Germinal center (tissue), 1 donor: ENCODE results near the gene AOC1.
"Not testable (repeated sequence)": the region's sequence is repeated elsewhere in the genome, so short reads cannot be mapped to it uniquely, and the experiment has no call there.

Source experiments
- DNase-seq: peaks from one replicate; pipeline ENCODE4 v3.0.0; 2012; ENCODE audit warnings: mixed read lengths, low spot score

Gene AOC1

GRCh38 chr7:150852371-150852905, at the start of gene AOC1:
TSS of gene AOC1 (plus strand) at chr7:150852517. CDS start at chr7:150856471, 3,954 bp downstream.
- no peak for DNase-seq

DNA sequence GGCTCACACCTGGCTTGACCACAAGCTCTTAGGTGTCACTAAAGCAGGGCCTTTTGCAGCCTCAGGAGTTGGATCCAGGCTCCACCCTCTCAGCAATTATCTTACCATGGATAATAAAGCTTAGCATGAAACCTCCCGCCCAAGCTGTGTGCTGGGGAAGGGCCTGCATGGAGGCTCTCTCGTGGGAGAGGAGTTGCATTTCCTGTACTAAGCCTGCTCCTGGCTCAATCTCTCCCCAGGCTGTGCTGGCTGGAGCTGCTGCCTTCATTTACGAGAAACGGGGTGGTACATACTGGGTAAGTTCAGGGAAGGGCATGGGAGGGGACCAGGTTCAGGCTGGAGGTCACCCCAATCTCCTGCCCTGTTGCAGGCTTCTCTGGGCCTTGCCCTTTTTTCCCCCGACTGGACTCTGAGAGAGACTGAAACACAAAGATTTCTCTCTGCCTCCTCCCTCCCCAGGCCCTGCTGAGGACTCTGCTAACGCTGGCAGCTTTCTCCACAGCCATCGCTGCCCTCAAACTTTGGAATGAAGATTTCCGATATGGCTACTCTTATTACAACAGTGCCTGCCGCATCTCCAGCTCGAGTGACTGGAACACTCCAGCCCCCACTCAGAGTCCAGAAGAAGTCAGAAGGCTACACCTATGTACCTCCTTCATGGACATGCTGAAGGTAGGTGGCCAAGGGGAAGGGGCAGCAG, 49.0 kb upstream of the AOC1 start:
- DNase-seq = no peak

DNA sequence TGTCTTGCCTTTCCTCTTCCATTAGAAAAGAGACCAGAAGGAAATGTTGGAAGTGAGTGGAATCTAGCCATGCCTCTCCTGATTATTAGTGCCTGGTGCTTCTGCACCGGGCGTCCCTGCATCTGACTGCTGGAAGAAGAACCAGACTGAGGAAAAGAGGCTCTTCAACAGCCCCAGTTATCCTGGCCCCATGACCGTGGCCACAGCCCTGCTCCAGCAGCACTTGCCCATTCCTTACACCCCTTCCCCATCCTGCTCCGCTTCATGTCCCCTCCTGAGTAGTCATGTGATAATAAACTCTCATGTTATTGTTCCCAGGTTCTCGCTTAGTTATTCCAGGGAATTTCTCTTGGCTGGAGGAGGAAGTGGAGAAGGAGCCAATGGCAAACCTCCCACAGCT, 47.5 kb upstream of the AOC1 start:
- no peak for DNase-seq

GRCh38 chr7:150805864-150806263, 46.5 kb upstream of the AOC1 start:
- no peak for DNase-seq

GRCh38 chr7:150806454-150806853, 45.9 kb upstream of the AOC1 start:
- DNase-seq = no peak

GRCh38 chr7:150806863-150807262, 45.5 kb upstream of the AOC1 start:
- DNase-seq = no peak

- not testable (repeated sequence) for DNase-seq
Measured at GRCh38 chr7:150807616-150808438, 44.5 kb upstream of the AOC1 start.

GRCh38 chr7:150814328-150815001, 37.9 kb upstream of the AOC1 start:
- no peak for DNase-seq

DNA sequence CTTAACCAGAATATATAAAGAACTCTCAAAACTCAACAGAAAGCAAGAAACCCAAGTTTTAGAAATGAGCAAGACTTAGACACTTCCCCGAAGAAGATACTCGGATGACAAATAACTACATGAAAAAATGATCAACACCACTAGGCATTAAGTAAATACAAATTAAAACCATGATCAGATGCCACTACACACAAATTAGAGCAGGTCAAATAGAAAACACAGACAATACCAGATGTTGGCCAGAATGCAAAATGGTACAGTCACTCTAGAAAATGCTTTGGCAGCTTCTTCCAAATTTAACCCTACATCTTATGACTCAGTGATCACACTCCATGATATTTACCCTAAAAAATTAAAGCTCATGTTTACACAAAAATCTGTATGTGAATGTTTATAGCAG, 33.3 kb upstream of the AOC1 start:
- no peak for DNase-seq

DNA sequence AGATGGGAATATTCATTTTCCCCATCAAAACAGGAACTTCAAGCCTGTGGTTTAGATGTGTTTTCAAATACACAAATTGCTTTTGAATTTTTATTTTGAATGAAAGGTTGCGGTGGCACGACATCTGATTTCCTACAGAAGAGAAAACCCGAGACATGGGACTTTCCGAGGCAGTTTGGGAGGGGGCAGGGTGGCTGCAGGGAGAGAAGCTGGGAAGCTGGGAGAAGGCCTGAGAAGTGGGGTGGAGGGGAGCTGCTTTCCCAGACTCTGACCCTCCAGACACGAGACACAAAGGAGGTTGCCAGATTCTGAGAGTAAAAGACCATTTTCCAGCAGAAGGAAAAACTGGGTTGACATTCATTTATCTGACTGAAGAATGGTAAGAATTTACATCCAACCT, 32.2 kb upstream of the AOC1 start:
- DNase-seq = no peak

GRCh38 chr7:150820578-150821198, 31.6 kb upstream of the AOC1 start:
- DNase-seq = no peak

DNA sequence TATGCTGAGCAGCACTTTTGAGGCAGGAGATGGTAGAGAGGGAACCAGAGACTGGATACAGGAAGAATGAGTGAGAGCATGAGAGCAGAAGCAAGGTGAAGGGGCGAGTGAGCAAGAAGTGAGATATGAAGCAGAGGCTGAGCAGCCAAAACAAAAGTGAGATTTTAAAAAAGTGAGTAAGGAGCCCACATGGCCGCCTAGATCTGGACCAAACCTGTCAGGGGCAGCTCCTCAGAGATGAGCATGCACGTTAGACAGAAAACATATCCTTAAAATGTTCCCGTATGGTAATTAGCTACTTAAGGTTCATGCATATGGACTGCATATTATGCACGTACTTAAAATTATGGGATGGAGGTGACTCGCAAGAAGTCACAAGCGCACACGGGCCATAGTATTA, 29.3 kb upstream of the AOC1 start:
- DNase-seq = no peak

DNA sequence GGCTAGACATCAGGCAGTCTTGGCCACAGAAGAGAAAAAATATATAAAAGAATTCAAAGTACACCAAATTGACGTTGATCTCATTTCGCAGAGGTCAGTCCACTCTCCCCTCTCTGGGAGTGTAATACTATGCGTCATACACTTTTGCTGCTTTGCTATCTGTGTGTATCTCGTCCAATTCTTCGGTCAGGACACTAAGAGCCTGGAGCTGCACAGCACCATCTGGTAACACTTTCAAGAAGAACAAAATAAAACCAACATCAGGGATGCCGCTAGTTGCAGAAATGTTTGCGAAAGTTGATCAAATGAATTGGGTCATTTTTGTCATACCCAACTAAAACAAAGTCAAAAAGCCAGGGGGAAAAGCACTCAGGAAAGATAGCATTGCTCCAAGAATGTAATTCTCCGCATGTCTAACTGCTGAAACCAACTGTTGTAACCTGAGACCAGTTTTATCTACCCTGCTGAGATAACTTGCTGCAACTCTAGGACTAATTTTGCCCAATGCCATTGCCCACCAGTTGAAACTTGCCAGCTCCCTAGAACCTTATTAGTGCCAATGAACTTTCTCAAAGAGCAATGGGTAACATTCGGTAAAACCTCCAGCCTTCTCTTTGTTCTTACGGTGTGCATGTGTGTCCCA, 28.7 kb upstream of the AOC1 start:
- no peak for DNase-seq

DNA sequence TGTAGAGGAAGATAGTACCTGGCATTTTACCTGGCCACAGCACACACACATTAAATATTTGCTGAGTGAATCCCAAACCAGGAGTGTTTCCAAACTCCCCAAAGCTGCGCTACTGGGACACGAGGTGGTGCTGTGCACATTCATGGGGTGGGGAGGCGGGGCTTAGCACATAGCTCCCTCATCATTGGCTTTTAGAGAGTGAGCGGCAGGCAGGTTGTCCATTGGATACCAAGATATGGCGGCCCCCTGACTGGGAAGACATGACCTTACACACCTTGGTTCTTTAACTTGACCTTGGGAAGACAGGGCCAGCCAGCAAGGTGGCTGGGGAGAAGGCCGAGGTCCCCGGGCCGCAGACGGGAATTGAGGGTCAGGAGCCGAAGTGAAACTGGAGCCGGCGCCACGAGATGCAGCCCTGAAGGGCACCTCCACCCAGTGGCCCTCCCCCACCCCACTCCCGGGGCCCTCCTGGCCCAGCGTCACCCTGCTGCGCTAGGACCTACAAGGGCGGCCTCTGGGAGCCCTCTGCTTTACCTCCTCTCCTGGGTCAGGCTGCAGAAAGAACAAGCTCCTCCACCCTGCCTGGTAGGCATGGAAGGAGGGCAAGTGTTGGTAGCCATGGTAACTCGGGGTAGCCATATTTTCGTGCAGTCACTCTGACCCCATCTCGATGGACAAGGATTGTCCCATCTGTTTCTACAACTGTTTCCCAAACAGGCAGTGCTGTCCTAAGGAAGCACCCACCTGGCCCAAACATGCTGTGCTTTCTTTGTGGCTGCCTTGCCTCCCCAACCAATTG, 27.7 kb upstream of the AOC1 start:
- DNase-seq = no peak

DNA sequence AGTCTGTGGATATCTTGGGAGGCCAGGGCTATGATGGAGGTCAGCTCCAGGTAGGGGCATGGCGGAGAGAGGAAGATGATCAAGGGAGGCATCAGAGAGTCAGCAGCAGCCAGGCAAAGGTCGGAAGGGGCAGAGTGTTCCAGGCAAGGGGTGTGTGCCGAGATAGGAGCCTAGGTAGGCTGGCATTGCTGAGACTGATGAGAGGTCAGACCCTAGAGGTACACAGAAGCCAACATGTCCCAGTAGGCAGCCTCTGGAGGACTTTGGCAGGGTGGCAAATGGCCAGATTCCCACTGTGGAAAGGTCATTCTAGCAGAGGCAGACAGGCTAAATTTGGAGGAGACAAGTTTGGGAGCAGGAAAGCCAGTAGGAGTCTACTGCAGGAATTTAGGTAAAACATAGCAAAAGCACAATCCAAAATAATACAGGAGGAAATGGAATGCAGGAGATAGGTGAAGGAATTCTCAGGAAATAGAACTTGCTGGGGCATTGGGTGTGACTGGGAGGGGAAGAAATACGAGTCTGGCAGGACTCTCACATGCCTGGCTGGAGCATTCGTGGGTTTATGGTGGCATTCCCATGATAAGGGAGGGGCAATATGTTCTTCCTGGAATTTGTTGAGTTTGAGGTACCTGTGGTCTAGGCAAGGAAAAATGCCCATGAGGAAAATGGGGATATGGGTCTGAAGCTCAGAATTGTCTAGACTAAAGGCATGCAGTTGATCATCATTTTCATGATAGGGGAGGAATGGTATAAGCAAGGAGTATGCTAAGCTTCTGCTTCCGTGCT, 26.1 kb upstream of the AOC1 start:
- DNase-seq = no peak

DNA sequence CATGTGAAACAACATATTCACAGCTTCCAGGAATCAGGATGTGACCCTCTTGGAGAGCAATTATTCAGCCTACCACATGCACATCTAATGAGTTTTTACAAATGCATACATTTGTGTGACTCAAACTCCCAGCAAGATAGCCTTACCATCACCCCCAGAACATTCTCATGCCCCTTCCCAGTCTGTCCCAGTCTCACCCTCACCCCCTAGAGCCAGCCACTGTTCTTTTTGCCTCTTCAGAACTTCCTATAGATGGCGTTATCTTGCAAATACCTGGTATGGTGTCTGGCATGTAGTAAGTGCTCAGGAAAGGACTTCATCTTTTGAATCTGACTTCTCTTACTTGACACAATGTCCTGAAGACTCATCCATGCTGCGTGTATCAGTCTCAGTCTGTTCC, 23.9 kb upstream of the AOC1 start:
- DNase-seq = no peak

GRCh38 chr7:150829426-150829825, 22.9 kb upstream of the AOC1 start:
- DNase-seq = no peak

GRCh38 chr7:150830937-150831336, 21.4 kb upstream of the AOC1 start:
- DNase-seq = no peak

DNA sequence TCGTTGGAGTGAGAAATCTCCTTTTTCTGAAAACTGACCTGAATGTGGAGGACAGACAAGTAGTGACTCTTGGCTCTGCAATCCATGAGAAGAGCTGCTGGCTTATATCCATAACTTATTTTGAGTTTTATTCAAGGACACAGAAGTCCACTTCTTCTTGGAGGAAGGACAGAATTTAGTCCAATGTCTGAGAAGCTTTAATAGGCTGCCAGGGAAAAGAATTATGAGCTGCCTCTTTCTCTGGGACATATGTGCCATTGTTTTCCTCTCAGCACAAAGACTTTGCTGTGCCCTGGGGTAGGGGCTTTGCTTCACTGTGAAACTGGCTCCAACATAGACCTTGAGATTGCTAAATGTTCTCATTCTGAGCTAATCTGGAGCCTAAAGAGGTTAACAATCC, 20.5 kb upstream of the AOC1 start:
- DNase-seq = no peak

DNA sequence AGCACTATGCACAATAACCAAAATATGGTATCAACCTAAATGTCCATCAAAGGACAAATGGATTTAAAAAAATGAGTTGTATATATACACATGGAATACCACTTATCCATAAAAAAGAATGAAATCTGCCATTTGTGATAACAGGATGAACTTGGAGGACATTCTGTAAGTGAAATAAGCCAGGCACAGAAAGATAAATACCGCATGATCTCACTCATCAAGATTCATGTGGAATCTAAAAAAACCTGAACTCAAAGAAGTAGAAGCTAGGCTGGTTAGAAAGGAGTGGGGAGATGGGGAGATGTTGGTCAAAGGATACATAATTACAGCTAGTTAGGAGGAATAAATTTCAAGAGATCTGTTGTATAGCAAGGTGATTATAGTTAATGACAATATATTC, 17.3 kb upstream of the AOC1 start:
- no peak for DNase-seq
